ENCODE results near the gene LMNTD2.
"Not testable (repeated sequence)": the region's sequence is repeated elsewhere in the genome, so short reads cannot be mapped to it uniquely, and the experiment has no call there.

Gene LMNTD2

GRCh38 chr11:528815-529727 lies 31.5 kb downstream of the LMNTD2 start:
- FAIRE-seq (no peak), DNase-seq (ENCODE audit: insufficient read length) (no peak)
- TF ChIP-seq POLR2AphosphoS5 (IDR thresholded peaks at IDR 0.05; ENCODE audit: low read depth, low read length): no peak
- no peak for TF ChIP-seq POLR2A (IDR thresholded peaks at IDR 0.05; ENCODE audit: low read depth, low read length)
- no peak for TF ChIP-seq TAF1 (IDR thresholded peaks at IDR 0.05; ENCODE audit: borderline replicate concordance, low read depth, low read length)

GRCh38 chr11:528166-528814 lies 32.2 kb downstream of the LMNTD2 start:
- DNase-seq (ENCODE audit: insufficient read length) (no peak), FAIRE-seq (no peak)
- TF ChIP-seq TAF1 (IDR thresholded peaks at IDR 0.05; ENCODE audit: borderline replicate concordance, low read depth, low read length) (no peak), POLR2AphosphoS5 (IDR thresholded peaks at IDR 0.05; ENCODE audit: low read depth, low read length) (no peak), POLR2A (IDR thresholded peaks at IDR 0.05; ENCODE audit: low read depth, low read length) (no peak)

DNA sequence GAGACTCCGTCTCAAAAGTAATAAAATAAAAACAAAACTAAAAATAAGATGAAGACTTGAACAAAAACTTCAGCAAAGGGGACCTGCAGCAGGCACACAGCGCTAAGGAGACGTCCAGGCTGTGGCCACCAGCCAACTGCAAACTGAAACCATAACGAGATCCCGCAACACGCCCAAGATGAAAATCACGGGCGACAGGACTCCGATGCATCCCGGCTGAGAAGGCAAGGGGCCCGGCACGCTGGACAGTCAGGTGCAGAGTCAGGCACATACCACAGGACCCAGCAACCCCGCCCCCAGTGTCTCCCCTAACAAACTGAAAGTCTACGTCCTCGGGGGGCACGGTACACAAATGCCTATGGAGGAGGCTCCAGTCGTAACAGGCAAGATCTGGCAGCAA lies 34.3 kb downstream of the LMNTD2 start:
- DNase-seq (ENCODE audit: insufficient read length): no peak
- FAIRE-seq: no peak
- no peak for TF ChIP-seq POLR2AphosphoS5 (IDR thresholded peaks at IDR 0.05; ENCODE audit: low read depth, low read length)
- no peak for TF ChIP-seq POLR2A (IDR thresholded peaks at IDR 0.05; ENCODE audit: low read depth, low read length)
- no peak for TF ChIP-seq TAF1 (IDR thresholded peaks at IDR 0.05; ENCODE audit: borderline replicate concordance, low read depth, low read length)

DNA sequence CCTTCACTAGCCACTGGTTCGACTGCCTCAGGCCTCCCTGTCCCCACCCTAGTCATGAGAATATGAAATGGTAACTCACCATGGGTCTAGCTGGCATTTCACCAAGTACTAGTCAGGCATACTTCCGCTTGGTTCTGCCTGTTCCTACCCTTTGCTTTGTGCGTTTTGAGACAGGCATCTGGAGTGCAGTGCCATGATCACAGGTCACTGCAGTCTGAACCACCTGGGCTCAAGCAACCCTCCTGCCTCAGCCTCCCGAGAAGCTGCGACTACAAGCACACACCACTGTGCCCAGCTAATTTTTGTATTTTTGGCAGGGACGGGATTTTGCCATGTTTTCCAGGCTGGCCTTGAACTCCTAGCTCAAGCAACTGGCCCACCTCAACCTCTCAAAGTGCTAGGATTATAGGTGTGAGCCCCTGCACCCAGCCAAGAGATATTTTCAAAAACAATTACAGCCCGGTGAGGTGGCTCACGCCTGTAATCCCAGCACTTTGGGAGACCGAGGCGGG lies 39.3 kb downstream of the LMNTD2 start:
- DNase-seq (ENCODE audit: insufficient read length) (no peak), FAIRE-seq (no peak)
- TF ChIP-seq POLR2AphosphoS5 (IDR thresholded peaks at IDR 0.05; ENCODE audit: low read depth, low read length): no peak
- no peak for TF ChIP-seq TAF1 (IDR thresholded peaks at IDR 0.05; ENCODE audit: borderline replicate concordance, low read depth, low read length)
- no peak for TF ChIP-seq POLR2A (IDR thresholded peaks at IDR 0.05; ENCODE audit: low read depth, low read length)

DNA sequence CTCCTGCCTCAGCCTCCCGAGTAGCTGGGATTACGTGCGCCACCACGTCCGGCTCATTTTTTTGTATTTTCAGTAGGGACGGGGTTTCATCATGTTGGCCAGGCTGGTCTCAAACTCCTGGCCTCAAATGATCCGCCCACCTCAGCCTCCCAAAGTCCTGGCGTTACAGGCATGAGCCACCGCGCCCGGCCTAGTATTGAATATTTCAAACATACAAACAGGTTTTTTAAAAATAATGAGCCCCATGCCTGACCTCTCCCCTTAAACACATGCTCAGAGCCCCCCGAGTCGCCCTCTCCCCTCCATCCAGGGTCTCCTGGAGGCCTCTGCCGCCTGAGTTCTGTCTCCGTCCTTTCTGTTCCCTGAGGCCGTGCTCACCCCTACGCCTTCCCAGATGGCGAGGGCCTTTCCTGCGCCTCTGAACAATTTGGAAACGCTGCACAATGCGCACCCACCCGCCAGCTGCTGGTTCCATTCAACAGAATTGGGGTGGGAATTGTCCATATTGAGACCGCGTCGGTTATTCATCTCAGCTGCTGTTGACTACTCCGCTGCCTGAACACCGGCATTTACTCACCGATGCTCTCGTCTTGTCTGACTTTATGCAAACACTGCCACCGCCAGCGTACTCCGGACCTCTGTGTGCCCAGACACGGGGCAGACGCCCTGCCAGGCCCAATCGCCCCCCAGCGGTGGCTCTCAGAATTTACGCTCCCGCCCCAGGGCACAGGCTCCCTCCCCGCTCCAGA lies 39.9 kb downstream of the LMNTD2 start:
- TF ChIP-seq POLR2AphosphoS5 (IDR thresholded peaks at IDR 0.05; ENCODE audit: low read depth, low read length): no peak
- no peak for TF ChIP-seq TAF1 (IDR thresholded peaks at IDR 0.05; ENCODE audit: borderline replicate concordance, low read depth, low read length)
- TF ChIP-seq POLR2A (IDR thresholded peaks at IDR 0.05; ENCODE audit: low read depth, low read length): no peak
- FAIRE-seq: no peak

GRCh38 chr11:518463-519202 lies 41.9 kb downstream of the LMNTD2 start:
- peak; percentile 92 for DNase-seq (ENCODE audit: insufficient read length)
- FAIRE-seq: peak; percentile 96

More for the DNA sequence above, 39.9 kb downstream of the LMNTD2 start:
- no peak for DNase-seq (ENCODE audit: insufficient read length)

GRCh38 chr11:516918-517685 lies 43.4 kb downstream of the LMNTD2 start:
- not testable (repeated sequence) for DNase-seq (ENCODE audit: insufficient read length); FAIRE-seq

More at GRCh38 chr11:518463-519202, 41.9 kb downstream of the LMNTD2 start:
- TF ChIP-seq POLR2A (IDR thresholded peaks at IDR 0.05; ENCODE audit: low read depth, low read length): no peak
- no peak for TF ChIP-seq TAF1 (IDR thresholded peaks at IDR 0.05; ENCODE audit: borderline replicate concordance, low read depth, low read length)
- TF ChIP-seq POLR2AphosphoS5 (IDR thresholded peaks at IDR 0.05; ENCODE audit: low read depth, low read length): no peak

DNA sequence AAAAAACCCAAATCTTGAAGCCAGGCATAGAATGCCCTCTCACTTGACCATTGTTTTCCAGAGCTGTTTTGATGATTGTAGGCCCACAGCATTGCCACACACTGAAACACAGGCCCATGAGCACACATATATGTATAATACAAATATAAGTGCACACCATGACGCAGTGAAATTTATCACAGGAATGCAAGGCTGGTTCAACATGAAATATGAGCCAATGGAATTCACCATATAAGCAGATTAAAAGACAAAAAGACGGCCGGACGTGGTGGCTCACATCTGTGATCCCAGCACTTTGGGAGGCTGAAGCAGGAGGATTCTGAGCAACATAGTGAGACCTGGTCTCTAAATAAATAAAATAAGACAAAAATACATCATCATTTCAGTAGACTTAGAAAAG lies 44.1 kb downstream of the LMNTD2 start:
- FAIRE-seq (no peak), DNase-seq (ENCODE audit: insufficient read length) (no peak)
- no peak for TF ChIP-seq POLR2AphosphoS5 (IDR thresholded peaks at IDR 0.05; ENCODE audit: low read depth, low read length)
- no peak for TF ChIP-seq POLR2A (IDR thresholded peaks at IDR 0.05; ENCODE audit: low read depth, low read length)
- TF ChIP-seq TAF1 (IDR thresholded peaks at IDR 0.05; ENCODE audit: borderline replicate concordance, low read depth, low read length): no peak

- no peak for TF ChIP-seq POLR2AphosphoS5 (IDR thresholded peaks at IDR 0.05; ENCODE audit: low read depth, low read length)
- no peak for TF ChIP-seq POLR2A (IDR thresholded peaks at IDR 0.05; ENCODE audit: low read depth, low read length)
- TF ChIP-seq TAF1 (IDR thresholded peaks at IDR 0.05; ENCODE audit: borderline replicate concordance, low read depth, low read length): no peak
- FAIRE-seq: no peak
- no peak for DNase-seq (ENCODE audit: insufficient read length)
Measured at GRCh38 chr11:515131-515530, 45.4 kb downstream of the LMNTD2 start.

GRCh38 chr11:514606-515005 lies 45.9 kb downstream of the LMNTD2 start:
- TF ChIP-seq TAF1 (IDR thresholded peaks at IDR 0.05; ENCODE audit: borderline replicate concordance, low read depth, low read length) (no peak), POLR2AphosphoS5 (IDR thresholded peaks at IDR 0.05; ENCODE audit: low read depth, low read length) (no peak), POLR2A (IDR thresholded peaks at IDR 0.05; ENCODE audit: low read depth, low read length) (no peak)
- DNase-seq (ENCODE audit: insufficient read length) (no peak), FAIRE-seq (no peak)
